GM21526 (cell line): ENCODE results near the gene SHROOM3.

ENCODE experiments used
- ATAC-seq: cut with Tn5 transposase; IDR thresholded peaks from one replicate; pipeline ENCODE4 v1.9.1; 2021; ENCODE audit warnings: moderate library complexity; ENCODE audit not compliant: unreplicated experiment, low FRiP score

The SHROOM3 gene

GRCh38 chr4:76535603-76536372, 100.8 kb downstream of the SHROOM3 start:
- ATAC-seq: no peak

DNA sequence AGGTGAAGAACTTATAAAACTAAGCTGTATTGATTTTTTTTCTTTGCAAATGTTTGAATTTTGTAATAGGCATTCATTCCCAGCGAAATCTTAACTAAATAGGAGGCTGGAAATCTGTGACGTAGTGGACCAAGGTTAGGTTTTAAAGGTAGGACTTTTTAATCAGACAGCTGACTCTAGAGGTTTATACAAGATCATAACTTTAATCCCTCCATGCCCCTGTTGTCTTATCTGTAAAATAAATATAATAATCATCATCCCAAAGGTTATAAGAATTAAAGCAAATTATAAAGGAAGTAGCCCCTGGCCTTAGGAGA, 101.3 kb downstream of the SHROOM3 start:
- no peak for ATAC-seq

DNA sequence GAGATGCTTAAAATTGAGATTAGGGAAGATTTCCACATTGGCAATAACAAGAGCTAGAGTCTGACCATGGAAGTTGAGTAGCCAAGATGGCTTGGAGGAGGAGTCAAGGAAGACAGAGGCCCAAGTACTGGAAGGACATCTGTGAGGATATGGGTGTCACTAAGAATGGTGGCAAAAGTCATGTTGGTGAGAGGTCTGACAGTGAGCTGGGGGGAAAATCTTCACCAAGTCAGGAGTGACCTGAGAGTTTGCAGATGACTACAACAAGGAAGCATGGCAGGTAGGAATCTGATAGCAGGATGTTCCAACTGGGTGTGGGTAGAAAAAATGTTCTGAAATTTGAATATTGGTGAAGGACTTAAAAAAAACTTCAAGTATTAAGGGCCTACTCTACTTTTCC, 103.3 kb downstream of the SHROOM3 start:
- ATAC-seq: no peak

DNA sequence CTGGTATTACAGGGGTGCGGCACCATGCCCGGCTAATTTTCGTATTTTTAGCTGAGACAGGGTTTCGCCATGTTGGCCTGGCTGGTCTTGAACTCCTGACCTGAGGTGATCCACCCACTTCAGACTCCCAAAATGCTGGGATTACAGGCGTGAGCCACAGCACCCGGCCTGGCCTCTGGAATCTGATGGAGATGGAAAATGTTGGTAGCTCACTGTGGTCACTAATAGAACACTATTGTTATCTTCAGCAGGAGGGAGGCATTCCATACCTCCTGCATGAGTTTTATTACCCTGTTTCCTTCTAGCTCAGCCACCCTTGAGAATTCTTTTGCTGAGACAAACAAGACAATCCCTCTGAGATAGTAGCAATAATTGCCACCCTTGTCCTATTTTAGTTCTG, 105.0 kb downstream of the SHROOM3 start:
- no peak for ATAC-seq

DNA sequence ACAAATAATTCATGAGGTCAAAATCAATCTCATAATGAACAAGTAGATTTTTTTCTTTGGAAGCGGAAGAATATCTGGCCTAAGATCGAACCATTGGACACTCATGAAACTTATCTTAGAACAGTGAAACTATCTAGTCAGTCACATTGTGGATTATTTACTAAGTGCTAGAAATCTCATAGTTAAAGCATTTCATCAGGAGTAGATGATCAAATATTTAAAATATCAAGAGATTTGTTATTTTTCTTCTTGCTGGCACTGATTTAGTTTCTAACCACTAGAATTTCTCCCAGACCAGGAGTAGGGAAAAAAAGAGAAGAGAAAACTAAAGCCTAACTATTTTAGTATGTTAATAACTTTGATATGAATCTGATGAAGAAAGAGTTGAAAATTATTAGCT, 105.5 kb downstream of the SHROOM3 start:
- no peak for ATAC-seq

GRCh38 chr4:76543378-76543777, 108.3 kb downstream of the SHROOM3 start:
- no peak for ATAC-seq

DNA sequence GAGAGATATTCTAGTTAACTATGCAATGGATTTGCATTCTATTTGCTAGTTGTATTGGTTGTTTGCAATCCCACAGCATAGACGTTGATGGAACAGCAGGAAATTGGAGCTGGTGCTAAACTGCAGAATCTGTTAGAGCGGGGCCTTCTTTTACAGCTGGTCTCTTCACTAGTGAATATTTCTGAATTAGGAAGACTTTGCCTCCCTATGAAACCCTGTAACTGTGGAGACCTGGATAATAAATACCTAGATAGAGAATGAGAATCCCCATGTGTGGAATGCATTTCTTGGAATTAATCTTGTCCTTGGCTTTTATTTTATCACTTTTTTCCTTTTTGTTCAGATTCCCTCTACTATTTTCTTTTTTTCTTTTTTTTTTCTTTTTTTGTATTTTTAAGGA, 109.7 kb downstream of the SHROOM3 start:
- no peak for ATAC-seq

DNA sequence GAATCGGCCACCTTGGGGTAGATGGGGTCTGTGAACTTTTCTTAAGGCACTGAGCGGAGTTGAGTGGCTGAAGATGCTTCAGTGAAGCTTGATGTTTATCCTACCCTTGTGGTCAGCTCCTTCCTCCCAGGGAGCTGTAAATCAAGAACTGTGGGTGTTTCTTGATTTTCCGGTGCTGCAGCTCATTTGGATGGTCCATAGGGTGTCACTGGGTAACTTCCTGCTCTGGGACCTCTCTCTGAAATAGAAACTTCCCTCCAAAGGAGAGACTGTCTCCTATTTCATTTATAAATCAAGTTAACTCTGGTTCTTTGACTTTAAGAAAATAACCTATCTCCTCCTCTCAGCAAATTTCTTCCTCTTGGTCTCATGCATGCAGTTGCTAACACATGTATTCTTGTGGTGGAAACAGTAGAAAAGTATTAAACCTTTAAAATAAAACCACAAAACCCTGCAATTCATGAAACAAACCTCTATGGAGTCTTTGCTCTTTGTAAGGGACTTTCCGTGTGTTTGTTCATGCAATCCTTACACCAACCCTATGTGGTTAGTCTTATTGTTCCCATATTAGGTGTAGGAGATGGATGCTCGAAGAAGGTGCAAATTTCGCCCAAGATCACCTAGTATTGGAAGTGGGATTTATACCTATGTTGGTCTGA, 110.3 kb downstream of the SHROOM3 start:
- no peak for ATAC-seq

DNA sequence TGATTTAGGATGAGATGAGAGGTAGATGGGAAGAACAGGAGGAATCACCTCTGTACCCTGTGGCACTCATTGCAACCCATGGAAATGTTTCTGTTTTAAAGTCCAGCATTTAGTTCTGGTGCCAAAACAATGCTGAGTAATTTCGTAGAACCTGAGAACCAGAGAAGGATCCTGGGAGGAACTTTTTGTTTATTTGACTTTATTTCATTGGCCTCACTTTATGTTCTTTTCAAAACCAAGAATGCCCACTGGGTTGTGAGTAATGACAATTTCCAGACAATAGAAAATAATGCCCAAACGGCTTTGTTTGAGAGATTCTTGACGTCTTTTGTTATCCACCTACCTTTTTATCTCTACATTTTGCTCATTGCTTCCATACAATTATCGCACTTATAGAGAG, 111.3 kb downstream of the SHROOM3 start:
- no peak for ATAC-seq

DNA sequence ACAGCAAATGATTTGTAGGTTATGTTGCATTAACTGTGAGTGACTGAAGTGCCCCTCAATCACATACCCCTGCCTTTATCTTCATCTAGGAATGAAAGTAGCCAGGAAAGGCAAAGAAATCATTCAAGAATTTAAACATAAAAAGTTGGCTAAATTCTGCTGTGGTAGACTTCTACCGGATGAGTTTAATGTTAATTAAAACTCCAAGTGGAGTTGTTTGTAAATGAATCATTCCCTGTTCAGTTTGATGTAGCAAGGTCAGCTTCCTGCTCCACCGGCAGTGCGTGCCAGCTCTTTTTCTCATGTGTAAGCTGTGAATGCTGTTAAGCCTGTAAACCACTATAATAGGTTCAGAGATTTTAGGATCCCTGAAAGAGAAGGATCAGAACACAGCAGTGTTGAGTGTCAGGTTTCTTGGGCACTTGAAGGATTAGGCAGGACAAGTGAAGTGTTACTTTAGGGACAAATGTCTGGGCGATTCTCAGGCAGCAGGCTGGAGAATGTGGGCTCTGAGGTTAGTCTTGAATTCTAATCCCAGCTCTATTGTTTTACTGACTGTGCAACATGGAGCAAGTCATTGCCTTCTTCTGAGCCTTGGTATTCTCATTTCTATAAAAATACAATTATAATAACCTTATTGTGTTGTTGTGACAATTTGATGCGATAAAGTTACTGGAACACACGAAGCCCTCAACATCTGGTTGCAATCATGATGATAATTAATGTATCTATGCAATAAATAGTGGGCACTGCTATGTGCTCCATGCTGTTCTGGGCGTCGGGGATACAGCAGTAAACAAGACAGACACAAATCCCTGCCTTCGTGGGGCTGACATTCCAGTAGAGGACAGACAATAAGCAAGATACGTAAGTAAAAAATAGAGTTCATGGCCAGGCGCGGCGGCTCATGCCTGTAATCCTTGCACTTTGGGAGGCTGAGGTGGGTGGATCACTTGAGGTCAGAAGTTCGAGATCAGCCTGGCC, 112.0 kb downstream of the SHROOM3 start:
- no peak for ATAC-seq

- ATAC-seq: no peak
Observed at GRCh38 chr4:76548704-76549103, 113.7 kb downstream of the SHROOM3 start.

DNA sequence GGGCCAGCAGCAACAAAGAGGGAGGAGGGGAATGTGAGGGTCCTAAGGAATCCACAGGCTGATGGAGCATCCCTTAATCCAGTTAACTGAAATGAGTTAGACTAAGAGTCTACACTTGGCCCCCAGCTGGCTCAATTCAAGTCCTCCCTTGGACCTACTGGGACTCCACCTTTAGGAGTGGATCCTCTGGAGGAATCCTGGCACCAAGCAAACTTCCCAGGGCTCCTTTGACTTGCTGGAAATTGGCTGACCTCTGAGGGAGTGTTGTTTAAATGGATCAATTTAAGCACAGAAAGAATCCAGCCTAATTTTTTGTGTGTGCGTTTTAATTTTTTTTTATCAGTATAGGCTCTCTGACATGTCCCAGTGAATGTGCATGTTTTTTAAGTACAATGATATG, 114.7 kb downstream of the SHROOM3 start:
- no peak for ATAC-seq

- no peak for ATAC-seq
Observed at GRCh38 chr4:76550966-76551780, 116.1 kb downstream of the SHROOM3 start.

DNA sequence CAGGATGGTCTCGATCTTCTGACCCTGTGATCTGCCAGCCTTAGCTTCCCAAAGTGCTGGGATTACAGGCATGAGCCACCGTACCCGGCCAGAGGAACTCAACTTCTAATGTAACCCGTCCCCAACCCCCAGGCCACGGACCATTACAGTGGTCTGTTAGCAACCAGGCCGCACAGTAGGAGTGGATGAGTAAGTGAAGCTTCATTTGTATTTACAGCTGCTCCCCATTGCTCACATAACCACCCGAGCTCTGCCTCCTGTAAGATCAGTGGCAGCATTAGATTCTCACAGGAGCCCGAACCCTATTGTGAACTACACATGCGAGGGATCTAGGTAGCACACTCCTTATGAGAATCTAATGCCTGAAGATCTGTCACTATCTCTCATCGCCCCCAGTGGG, 119.6 kb downstream of the SHROOM3 start:
- ATAC-seq: no peak

DNA sequence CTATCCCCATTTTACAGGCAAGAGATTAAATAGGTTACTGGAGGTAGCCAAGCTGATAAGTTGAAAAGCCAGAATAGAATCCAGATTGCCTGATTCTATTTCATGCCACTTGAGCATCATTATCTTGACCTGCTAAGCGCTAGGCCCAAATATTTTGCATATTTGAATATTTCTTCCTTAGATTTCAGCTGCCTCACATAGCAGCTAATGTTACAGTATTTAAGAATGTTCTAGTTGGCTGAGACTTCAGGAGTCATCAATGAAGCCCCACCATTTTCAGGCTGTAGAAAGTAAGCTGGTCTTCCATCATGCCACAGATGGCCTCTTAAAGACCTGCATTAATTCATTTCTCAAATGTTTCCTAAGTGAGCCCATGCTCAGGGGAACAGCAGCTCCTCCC, 121.4 kb downstream of the SHROOM3 start:
- ATAC-seq: no peak

DNA sequence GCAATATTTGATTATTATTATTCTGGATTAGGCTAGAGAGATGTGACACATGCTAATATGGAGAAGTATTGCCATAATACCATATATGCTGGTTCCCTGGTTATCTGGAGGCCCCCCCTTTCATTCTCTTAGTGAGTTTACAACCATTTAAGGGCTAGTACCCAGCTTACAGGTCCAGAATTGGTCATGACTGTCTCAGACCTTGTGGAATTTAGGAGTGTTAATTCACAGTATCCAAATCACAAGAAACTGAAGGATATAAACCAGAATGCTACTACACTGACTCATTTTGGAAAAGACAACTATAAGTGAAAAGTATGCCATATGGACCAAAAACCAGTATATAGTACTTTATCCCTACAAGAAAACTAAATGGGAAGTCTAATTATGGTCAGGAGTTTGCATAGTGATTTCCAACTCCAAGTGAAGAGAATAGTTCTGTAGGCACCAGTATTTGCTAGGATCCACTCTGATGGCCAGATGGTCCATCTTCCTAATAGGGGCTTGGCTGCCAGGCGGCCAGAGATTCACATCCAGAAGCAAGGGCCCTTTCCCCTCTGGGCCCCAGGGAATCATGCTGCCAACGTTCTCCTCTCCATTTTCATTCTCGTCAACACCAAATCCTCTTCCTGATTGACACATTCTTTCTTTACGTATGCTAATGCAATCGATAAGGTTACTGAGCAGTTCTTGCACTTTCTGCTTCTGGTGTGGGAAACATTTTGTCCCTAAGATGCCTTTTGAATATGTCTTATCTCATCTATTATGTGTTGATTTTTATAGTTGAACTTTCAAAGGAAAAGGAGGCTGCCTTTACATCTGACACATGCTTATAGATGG, 123.6 kb downstream of the SHROOM3 start:
- no peak for ATAC-seq

DNA sequence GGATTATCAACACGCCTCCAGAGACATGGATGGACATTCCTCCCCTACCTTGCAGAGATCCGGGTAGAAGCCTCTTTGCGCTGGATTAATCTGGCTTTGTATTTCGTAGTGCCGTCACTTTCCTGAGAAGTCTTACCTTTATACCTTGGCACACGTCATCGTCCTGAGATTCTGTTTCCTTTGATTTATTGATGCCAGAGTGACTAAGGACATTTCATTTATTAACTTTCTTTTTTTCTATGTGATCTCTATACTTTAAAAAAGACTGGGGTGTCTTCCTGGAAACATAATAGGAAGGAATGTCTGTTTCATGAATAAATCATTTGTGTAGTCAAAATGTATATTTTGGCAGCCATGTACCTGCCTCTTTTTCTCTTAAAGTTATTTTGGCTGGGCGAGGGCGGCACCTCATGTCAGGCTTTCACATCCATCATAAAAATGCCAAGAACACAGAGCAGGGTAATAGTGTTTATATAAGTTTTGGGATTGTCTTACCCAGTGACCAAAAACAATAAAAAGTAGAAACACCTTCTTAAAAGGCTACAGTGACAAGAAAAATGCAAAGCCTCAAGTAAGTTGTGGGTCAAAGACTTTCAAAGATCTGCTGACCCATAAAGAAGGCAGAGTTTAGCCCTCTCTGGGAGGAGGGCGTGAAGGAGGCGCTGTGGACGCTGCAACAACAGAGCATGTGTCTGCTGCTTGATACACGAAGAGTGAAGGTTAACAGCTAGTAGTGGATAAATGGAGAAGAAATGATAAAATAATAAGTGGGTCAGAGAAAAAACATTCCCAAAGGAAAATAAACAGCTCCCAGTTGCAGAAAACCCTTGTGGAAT, 124.4 kb downstream of the SHROOM3 start:
- ATAC-seq: no peak

- no peak for ATAC-seq
Observed at GRCh38 chr4:76562161-76562560, 127.1 kb downstream of the SHROOM3 start.
